Thyroid gland (tissue), 4 donors: ENCODE results near the gene RALBP1.

Experiments
- CTCF ChIP-seq, 6 experiments: fragments of 200-600 bp in 3 of 6; fragments of 450-650 bp in 3 of 6; sonication (generic) in 3 of 6; IDR thresholded peaks; one replicate each; pipeline ENCODE4 v1.5.1; 2016 to 2019; ENCODE audit warnings: antibody characterized with exemption in 6 of 6, mild to moderate bottlenecking in 2 of 6, inconsistent platforms in 1 of 6, moderate library complexity in 1 of 6
- POLR2A ChIP-seq, 2 donors: fragments of 450-650 bp; IDR thresholded peaks; one replicate each; pipeline ENCODE4 v1.6.1; 2017; ENCODE audit warnings: antibody characterized with exemption in 2 of 2, mild to moderate bottlenecking in 2 of 2, moderate library complexity in 1 of 2

GRCh38 chr18:9537677-9538076 is 62.4 kb downstream of the RALBP1 start:
- TF ChIP-seq CTCF (IDR thresholded peaks at IDR 0.05): no peak
- no peak for TF ChIP-seq POLR2A (IDR thresholded peaks at IDR 0.05)
